HG03354 (cell line): ENCODE results near the gene MPPED1.

Source experiments
- ATAC-seq: cut with Tn5 transposase; IDR thresholded peaks from one replicate; pipeline ENCODE4 v1.9.1; 2021; ENCODE audit warnings: mild to moderate bottlenecking; ENCODE audit not compliant: unreplicated experiment, poor library complexity, severe bottlenecking

Gene MPPED1, protein sequence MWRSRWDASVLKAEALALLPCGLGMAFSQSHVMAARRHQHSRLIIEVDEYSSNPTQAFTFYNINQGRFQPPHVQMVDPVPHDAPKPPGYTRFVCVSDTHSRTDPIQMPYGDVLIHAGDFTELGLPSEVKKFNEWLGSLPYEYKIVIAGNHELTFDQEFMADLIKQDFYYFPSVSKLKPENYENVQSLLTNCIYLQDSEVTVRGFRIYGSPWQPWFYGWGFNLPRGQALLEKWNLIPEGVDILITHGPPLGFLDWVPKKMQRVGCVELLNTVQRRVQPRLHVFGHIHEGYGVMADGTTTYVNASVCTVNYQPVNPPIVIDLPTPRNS

DNA sequence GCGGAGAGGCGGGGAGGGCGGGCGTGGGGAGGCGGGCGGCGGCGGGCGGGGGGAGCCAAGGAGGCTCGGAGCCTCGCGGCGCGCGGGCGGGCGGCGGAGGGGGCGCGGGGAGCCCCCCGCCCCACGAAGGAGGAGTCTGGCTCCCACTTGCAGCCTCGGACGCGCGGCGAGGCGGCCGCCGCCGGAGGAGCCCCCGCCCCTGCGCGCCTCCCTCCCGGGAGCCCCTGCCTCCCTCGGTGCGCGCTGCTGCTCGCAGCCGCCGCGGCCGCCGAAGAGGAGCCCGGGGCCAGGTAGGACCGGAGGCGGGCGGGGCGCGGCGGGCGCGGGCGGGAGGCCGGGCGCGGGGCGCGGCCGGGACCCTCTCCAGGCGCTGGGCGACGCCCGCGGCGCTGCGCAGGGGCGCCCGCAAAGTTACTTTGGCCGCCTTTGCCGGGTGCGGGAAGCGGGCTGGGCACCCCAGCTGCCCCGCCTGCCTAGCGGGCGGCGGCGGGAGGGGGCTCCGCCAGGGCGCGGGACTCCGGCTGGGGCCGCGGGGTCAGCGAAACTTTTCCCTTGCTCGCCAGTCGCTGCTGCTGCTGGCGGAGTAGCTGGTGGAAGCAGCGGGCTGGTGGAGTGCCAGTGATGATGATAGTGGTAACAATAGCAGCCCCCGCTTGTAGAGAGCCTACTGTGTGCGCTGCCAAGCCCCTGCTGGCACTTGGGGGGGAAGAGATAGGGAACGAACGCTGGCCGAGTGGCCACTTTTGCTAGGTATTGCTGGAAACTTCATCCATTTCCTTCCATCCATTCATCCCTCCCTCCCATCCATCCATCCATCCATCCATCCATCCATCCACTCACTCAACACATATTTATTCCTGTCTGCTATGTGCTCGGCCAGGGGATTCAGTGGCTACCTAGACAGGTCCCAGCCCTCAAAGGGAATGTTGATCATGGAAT, at the start of gene MPPED1:
TSS of gene MPPED1 (plus strand) at position 146 of the 939 bp plus-strand sequence. CDS start 12,972 bp downstream, outside the sequence.
- no peak for ATAC-seq

GRCh38 chr22:43363315-43364168, 48.3 kb upstream of the MPPED1 start:
- no peak for ATAC-seq

DNA sequence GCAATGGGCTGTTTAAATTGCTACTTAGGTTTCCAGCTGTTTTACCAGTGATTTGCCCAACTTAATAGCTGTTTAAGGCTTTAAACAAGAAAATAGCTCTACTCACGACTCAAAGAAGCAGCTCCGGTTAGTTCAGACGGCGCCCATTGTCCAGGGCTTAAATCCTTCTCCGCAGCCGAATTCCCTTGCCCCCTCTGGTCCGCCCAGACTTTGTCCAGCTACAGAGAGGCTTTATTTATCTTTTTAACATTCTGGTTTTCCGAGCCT, 47.7 kb upstream of the MPPED1 start:
- ATAC-seq = no peak

DNA sequence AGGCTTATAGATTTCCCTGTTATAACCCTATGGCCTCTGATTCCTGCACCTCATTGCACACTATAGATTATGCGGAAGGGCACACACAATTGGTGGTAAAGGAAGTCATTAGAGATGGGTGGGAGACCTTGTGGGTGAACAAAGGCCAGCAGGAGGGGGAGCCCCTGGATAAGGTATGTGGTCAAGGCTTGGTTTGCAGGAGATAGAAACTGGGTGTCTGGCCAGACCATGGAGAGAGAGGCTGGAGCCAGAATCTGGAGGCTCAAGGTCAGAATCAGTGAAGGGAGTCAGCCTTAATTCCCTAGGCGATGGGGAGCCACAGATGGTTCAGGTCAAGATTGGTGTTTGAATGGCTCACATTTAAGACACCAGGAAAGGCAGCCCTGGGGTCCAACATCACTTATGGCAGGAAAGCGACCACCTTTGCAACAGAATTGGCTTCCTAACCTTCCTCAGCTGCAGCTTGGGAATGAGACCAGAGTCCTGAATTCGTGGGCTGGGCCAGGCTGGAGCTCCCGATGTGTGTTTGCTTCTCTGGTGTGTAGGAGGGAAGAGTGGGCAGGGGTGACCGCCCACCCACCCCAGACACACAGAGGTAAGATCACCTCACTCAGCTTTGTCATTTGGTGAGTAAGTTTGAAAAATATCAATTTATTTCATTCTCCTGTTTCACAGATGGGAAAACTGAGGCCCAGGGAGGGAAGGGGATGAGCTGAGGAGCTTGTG, 45.9 kb upstream of the MPPED1 start:
- no peak for ATAC-seq

DNA sequence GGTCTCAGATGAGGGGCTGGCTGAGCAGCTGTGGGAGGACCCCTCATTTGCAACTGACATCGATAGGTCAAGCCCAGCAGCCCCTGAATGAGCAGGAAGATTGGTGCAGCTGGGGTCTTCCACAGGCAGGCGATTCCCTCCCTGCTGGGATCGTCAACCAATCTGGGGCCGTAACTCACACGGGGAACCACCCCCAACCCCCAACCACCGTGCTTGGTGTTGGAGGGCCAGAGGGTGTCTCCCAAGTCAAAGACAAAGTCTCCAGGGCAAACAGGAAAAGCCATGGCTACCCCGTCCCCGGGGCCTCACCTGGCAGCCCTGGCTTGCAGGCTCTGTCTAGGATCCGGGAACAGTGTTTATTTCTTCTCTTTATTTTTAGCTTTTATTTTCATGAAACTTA, 41.8 kb upstream of the MPPED1 start:
- no peak for ATAC-seq

DNA sequence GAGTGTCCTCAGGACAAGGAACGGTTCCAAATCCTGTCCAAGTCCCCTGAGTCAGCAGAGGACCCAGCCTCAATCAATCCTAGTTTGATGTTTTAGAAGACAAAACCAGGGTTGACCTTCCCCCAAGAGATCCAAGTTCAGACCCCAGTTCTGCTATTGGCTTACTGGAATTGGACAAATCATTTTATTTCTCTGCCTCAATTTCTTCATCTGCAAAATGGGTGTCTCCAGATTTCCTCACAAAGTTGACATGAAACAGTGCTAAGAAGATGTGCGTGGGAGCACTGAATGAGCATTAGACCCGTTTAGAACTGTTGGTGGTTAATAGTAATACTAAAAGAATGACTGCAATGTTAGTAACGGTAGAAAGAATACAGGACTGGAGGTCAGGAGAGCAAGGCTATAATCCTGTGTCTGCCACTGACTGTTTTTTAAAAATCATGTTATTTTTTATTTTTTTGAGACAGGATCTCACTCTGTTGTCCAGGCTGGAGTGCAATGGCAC, 35.8 kb upstream of the MPPED1 start:
- ATAC-seq = no peak

- no peak for ATAC-seq
Observed at GRCh38 chr22:43376765-43377547, 34.9 kb upstream of the MPPED1 start.

DNA sequence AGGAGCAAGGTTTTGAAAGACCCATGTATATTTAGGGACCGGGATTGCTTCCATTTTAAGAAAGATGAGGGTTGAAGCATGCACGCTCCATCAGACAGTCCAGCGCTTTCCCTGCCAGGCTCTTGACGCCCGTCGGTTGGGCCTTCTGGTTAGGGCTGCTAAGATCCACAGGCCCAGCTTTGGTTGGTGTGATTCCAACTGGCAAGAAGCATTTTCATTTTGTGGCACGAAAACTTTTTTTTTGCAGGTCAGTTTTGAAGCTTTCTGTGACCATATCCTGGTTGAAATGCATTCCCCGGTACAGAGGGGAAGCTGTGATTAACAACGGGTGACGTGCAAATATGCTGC, 34.3 kb upstream of the MPPED1 start:
- no peak for ATAC-seq

DNA sequence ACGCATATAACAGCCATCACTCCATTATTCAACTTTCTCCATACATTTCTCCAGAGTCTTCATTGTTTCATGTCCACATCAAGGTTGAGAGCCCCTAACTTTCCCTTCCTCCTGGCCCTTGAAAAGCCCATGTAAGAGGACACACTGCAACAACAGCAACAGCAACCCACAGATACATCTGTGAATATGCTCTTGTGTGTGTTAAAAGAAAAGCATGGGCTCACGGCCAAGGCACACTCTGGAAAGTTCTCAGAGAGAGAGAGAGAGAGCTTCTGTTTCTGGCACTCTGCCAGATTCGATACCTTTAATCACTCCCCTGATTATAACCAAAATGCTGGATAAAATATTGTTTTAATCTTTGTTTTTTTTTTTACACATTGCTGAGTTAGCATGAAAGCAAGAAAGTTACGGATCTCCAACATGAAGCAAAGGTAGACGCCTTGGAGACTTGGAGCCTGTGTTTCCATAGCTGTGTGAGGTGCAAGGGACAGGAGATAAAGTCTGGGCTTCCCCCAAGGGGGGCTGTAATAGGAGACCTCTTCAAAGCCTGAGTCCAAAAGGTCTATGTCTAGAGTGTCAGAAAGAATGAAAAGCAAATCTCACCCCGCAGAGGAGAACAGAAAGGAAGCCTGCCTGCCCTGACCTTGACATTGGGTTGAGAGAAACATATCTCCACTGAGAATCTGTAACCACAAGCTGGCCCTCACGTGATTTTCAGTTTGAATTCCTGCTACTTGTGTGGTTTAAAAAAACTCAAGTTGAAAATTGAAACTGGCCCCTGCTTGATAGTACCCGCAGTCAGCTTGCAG, 33.7 kb upstream of the MPPED1 start:
- peak; percentile 63 for ATAC-seq

GRCh38 chr22:43381693-43382092, 30.1 kb upstream of the MPPED1 start:
- ATAC-seq = no peak

DNA sequence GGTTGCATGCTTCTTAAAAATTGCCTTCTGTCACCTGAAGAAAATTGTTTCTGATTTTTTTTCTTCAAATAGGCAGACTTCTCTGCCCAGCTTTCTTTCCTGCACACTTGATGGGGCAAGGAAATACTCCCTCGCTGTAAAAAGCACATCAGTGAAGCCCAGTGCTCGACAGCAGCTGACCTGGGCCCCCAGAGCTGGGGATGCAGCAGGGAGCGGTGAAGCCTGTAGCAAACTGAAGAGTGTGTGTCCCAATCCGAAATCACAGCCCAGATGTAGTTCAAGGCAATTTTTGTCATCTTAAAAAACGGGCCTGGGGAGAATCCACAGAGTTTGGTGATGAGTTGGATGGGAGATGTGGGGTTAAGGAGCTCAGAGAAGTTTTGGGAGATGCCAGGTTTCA, 27.0 kb upstream of the MPPED1 start:
- ATAC-seq = no peak

DNA sequence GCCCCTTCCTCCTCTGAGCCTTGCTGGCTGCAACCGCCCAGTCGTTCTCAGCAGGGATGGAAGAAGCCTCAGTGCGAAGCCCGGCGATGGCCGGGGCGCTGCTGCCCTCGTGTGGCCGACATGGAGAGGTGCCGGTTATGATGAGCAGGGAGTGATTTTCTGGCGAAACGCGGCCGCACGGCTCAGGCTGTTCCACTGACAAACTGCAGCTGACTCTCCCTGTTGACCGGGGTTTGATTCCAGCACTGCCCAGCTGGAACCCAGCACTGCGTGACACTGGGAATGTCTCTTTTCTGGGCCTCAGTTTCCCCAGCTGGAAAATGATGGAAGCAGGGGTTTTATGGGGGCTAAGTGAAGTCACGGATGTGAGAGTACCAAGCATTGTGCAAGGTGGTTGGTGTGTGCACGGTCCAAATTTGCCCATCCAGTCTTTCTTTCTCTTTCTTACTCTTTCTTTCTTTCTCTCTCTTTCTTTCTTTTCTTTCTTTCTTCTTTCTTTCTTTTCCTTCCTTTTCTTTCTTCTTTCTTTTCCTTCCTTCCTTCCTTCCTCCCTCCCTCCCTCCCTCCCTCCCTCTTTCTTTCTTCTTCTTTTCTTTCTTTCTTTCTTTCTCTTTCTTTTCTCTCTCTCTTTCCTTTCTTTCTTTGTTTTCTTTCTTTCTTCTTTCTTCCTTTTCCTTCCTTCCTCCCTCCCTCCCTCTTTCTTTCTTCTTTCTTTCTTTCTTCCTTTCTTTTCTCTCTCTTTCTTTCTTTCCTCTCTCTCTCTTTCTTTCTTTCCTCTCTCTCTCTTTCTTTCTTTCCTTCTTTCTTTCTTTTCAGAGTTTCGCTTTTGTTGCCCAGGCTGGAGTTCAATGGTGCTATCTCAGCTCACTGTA, 25.8 kb upstream of the MPPED1 start:
- ATAC-seq = no peak

DNA sequence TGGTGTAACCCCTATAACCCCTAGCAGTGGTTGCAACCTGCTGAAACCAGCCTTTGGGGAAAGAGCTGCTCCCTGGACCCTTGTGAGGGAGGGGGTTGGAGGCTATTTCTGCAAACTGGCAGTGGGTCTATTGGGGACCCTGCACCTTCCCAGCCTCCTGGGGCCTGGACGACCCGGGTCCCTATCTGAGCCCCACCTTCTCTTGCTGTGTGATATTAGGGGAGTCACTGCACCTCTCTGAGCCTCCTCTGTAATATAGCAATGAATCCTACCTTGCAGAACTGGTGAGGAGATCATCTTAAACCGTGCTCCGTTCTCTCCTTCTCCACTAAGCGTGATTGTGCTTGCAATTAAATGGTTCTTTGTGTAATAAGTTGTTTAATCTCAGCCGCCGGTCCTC, 24.0 kb upstream of the MPPED1 start:
- ATAC-seq = no peak

- ATAC-seq = peak; percentile 45
Observed at GRCh38 chr22:43388420-43388851, 23.4 kb upstream of the MPPED1 start.

DNA sequence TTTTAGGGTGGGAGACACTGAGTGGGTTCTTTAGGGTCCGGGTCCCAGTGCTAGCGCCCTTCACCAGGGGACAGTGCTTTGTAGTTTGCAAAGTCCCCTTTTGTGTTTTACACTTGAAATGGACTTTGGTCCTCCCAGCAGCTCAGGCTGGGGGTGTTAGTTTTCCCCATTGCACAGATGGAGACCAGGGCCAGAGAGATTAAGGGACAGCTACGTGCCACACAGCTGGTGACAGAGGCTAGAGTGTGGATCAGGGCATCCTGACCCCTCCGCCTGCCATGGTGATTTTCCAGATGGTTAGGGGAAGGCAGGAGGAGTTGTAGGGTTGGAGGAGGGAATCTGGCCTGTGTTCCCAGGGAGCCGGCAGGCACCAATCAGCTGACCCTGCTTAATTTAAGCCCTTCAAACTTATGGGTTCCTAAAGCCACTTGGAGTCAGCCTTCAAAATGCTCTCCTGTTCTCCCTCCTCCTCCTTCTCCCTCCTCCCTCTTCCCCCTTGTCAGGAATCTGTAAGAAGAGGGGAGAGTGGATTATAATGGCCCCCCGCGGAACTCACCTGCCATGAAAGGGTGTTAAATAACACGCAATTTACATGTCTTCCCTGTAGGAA, 22.5 kb upstream of the MPPED1 start:
- no peak for ATAC-seq

GRCh38 chr22:43390166-43390565, 21.6 kb upstream of the MPPED1 start:
- no peak for ATAC-seq

- ATAC-seq = no peak
Observed at GRCh38 chr22:43390872-43391271, 20.9 kb upstream of the MPPED1 start.
